ENCODE data around the gene CBFB.
A peak's percentile ranks its signal among the peaks of the same experiment; 100 is the strongest.
"Not testable (repeated sequence)": the region's sequence is repeated elsewhere in the genome, so short reads cannot be mapped to it uniquely, and the experiment has no call there.

CBFB gene

DNA sequence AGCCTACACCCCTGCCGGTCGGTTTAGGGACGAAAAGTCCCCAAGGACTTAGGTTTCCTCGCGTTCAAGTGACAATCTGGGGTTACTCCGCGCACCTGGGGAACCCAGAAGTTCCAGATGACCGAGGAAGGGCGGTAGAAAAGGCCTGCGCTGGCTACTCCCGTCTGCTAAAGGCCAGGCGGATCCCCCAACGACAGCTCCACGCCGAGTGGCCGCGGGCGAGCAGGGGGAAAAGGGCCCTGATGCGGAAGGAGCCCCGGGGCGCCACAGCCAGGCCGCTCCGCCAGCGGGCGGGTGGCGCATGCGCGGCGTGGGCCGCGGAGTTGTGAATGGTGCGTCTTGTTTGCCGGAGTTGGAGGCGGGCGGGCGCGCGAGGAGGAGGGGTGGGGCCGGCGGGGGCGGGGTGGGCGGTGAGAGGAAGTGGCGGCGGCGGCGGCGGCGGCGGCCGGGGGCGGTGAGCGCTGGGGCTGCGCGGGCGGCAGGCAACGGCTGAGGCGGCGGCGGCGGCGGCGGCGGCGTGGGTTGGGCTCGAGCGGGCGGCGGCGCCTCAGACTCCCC is at the start of gene CBFB:
Gene CBFB, plus strand, starts transcription at position 454 of the 558 bp plus-strand sequence. CDS start 259 bp downstream, outside the sequence.
- DNase-seq: peak; percentile 79

DNA sequence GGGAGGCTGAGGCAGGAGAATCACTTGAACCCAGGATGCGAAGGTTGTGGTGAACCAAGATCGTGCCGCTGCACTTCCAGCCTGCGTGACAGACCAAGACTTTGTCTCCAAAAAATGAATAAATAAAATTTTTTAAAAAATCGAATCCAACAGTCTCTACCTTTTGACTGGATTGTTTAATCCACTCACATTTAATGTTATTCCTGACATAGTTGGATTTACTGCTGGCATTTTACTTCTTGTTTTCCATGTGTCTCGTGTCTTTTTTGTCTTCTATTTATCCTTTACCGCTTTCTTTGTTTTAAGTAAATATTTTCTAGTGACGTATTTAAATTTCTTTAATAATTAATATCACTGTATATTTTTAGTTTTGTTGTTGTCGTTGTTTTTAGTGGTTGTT is 45.9 kb upstream of the CBFB start:
- no peak for DNase-seq

DNA sequence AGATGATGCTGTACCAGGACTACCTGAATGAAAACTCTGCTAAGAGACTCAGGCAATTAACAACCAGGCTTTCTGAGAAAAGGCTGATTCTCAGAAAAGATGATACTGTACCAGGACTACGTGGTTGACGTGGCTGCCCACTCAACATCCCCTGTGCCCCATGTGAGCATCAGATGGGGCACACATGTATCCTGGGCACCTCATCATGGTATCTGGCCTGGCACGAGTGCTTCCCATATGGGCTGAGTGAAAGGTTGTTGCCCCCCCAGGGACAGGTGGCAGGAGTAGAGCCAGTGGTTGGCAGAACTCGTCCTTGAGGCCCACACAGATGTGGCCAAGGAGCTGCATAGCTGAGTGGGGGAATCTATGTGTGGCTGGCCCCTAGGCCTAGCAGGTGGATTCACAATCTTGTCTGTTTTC is 44.0 kb upstream of the CBFB start:
- DNase-seq: no peak

DNA sequence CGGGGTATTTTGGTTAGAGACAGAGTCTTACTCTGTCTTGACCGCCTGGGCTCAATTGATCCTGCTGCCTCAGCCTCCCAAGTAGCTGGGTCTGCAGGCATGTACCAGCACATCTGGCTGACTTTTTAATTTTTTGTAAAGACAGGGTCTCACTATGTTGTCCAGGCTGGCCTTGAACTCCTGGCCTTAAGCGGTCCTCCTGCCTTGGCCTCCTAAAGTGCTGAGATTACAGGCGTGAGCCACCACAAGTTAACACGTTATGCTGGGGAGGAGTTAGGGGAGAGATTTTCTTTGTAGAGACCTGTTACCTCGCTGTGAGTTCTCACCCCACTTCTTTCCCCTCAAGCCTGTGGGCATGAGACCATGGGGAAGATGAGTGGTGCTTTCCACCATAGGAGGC is 42.4 kb upstream of the CBFB start:
- DNase-seq: no peak

- DNase-seq: no peak
Observed at GRCh38 chr16:66988197-66988788, 40.7 kb upstream of the CBFB start, which contains the start of gene CES4A. Gene CES4A, plus strand, starts transcription at chr16:66988589. Its CDS starts 184 bp downstream, at chr16:66988773.

DNA sequence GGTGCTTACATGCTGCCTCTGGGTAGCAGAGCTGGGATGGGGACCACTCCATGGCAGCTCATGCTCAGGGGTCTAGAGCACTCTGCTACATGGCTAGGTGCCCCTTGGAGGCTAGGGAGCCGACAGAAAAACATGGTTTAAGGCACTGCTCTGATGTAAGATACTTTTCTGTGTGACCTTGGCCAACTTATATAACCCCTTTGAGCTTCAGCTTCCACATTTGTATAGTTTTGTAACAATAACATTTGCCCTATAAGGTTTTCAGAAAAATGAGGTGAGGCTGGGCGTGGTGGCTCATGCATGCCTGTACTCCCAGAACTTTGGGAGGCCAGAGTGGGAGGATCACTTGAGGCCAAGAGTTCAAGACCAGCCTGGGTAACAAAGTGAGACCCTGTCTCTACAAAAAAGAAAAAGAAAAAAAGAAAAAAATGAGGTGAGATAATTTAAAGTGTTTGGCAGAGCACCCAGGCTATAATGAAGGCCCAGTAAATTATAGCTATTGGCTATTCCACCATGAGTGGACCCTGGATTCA is 37.3 kb upstream of the CBFB start:
- DNase-seq: no peak

- not testable (repeated sequence) for DNase-seq
Observed at GRCh38 chr16:66993558-66993957, 35.4 kb upstream of the CBFB start.

DNA sequence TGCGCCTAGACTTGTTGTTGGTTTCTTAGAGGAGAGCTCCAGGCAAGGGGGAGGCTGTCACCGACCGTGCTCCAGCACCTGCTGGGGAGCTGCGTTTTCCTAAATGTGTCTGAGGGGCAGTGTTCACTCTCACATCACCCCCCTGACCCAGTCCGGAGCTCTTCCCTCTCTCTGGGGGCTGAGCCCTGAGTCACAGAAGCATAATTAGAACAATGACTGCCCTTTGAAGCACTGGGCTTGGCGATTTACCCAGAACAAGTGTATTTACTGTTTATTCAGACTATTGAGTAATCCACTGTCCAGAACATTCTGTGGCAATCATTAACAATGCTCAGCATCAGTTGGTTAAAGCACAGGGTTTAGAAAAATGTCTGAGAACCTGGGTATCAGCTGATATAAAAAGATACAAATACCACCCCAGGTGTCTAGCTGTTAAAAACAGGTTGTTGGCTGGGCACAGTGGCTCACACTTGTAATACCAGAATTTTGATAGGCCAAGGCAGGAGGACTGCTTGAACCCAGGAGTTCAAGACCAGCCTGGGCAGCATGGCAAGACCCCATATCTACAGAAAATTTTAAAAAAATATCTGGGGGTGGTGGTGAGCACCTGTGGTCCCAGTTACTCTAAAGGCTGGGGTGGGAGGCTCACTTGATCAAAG is 32.5 kb upstream of the CBFB start:
- no peak for DNase-seq

GRCh38 chr16:66996983-66997358 is 32.0 kb upstream of the CBFB start:
- no peak for DNase-seq

DNA sequence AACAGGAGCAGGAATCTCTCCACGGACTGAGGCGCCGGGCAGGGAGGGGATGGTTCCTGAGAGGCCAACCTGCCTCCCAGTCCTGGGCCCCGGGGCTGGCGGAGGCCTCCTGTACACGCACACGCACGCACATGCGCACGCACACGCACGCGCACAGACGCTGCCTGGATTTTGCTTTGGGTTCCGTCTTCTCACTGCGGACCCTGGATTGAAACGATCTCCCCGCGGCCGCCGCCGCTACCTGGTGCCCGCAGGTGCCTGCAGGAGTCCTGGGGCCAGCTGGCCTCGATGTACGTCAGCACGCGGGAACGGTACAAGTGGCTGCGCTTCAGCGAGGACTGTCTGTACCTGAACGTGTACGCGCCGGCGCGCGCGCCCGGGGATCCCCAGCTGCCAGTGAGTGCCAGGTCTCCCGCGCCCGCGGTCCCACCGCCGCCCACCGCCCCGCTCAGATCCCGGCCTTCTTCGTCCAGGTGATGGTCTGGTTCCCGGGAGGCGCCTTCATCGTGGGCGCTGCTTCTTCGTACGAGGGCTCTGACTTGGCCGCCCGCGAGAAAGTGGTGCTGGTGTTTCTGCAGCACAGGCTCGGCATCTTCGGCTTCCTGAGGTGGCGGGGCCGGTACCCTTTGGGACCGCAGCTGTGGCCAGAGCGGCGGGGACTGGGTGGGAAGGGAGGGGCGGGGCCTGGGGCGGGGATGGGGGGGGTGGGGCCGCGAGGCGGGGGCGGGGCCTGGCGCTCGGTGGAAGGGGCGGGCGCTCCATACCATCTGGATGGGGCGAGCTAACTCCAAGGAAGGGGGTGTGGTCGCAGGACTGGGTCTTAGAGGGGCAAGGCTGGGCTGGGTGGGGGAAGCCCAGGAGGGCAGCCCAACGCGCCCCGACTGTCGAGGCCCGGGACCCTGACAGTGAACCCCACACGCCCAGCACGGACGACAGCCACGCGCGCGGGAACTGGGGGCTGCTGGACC is 28.3 kb upstream of the CBFB start:
- DNase-seq: no peak

DNA sequence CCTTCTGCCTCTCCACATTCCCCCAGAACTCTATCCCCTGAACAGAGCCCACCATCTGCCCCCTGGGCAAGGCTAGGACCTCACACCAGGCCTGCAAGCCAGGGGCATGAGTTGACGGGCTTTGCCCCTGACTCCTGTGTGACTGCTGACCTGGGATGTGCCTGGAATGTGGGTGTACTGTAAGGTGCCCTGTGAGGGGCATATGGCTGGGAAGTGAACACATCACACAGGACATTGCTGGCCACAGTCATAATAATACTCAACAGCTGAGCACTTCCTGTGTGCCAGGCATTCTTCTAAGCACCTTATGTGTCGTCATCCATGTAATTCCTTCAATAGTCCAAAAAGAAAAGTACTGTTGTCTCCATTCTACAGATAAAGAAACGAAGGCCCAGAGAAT is 27.2 kb upstream of the CBFB start:
- no peak for DNase-seq

DNA sequence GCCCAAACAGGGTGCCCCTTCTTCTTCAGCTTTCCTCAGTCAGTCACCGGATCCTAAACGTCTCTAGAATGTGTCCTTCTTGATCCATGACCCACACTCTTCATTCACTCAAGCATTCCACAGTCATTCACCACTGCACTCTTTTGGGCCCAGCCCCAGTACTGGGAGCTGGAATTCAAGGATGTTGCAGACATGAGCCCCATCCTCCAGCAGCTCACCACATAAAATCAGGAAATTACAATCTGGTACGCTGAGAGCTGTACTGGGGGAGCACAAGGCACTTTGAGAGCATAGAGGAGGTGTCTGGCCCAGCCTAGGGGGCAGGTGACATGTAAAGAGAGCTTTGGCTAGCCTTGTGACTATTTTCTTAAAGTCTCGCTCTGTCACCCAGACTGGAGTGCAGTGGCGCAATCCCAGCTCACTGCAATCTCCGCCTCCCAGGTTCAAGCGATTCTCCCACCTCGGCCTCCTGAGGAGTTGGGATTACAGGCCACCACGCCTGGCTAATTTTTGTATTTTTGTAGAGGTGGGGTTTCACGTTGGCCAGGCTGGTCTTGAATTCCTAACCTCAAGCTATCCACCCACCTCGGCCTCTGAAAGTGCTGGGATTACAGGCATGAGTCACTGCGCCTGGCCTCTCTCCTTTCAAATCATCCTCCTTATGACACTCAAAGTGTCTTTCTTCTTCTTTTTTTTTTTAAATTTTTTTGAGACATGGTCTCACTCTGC is 21.9 kb upstream of the CBFB start:
- DNase-seq: no peak

DNA sequence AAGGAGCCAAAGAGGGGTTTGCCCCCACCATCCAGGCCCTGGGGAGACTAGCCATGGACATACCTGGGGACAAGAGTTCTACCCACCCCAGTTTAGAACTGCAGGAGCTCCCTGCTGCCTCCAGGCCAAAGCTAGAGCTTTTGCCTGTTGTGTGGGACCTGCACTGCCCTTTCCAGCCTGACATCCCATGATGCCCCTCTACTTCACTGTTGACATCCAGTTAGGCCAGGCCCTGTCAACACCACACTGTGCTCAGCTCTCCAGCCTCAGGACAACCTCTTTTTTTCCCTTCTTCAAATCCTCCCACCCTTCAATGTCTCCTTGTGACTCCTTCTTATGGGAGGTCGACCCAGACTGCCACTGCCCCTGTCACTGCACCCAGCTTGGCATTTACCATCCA is 19.8 kb upstream of the CBFB start:
- no peak for DNase-seq

GRCh38 chr16:67011274-67011673 is 17.7 kb upstream of the CBFB start:
- no peak for DNase-seq

DNA sequence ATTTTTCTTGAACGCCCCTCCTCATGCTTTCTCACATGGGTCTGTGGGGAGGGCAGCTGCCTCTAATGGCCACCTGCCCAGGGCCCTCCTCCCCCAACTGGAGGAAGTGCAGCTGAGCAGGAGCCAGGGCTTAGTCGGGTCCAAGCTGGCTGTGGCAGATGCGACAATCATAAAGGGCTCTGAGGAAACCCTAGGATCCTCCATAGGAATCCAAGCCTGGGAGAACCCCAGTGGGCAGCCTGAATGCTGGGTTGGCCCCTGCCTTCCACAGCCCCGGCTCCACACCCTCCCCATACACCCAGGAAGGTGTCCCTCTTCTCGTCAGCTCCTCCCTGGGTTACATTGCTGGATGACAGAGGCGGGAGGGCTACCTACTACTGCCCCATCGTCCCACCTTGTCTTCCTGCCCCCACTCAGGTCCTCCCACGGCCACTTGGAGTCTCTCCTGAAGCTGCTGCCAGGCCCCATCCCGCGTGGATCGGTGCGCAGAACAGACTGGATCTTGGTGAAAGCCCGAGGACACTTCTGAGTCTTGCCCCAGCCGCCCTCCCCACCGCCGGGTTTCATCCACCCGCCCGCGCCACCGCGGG is 15.6 kb upstream of the CBFB start:
- DNase-seq: no peak

- DNase-seq: no peak
Observed at GRCh38 chr16:67013823-67014633, 14.9 kb upstream of the CBFB start.

DNA sequence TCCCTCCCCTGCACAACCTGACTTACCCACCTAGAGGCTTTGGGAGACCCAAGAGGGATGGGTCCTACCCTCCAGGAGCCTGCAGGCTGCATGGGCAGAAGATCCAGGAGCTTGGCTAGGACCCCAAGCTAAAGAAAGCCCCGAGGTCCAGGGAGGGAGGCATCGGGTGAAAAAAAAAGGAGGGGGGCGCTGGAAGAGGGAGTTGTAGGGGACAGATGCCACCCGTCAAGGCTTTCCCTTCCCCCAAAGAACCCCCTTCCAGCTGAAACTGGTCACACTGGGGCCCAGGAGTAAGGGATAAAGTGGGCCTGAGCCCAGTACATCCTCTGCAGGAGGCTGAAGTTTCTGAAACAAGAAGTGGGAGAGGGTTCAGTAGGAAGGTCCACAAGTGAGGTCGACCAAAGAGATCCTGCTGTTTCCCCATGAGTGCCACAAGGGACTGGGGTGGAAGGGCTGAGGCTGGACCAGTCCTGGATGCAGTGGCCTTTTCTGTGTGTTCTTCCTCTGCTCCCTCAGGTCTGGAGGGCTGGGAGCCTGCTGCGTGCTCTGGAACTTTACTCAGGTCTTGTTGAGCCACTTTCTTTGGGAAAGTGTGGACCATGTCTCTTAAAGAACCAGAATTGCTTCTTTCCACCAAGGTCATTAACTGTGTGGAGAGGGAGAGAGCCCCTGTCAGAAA is 14.2 kb upstream of the CBFB start:
- DNase-seq: no peak

- no peak for DNase-seq
Observed at GRCh38 chr16:67015313-67015731, 13.6 kb upstream of the CBFB start.

GRCh38 chr16:67016143-67016542 is 12.8 kb upstream of the CBFB start:
- no peak for DNase-seq

DNA sequence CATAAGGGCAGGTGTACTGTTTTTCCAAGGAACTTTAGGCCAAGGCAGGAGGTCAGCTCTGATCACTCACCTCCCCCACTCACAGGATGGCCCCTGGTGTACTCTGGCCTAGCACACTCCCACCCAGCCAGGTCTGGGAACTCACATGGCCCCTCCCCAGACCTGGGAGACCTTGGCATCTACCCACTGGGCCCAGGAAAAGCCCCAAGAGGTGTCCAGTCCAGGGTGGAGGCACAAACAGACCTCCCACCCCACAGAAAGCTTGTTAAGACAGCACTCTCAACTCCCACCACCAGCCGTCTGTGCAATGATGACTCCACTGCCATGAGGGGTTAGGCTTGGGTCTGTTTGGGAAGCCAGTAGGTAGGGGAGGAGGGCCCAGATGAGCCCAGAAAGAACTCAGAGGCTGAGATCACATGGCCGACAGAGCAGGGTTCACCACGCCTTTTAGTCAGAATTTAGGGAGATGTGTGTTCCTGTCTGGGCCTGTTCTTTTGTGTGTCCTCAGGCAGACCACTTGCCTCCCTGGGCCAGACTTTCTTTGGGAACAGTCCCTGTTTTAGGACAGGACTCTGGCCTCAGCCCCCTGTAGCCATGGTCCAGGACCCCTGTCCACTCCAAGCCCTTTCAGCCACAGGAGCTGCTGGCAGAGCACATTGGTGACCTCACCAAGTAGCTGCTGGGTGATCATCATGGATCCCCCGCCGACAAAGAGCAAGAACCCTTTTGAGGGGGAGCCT is 12.1 kb upstream of the CBFB start:
- DNase-seq: no peak

Measured in amniotic stem cell (primary cell).